Loucy (cell line): Measurements from ENCODE around the gene MMP14.

Experiments used
- CTCF ChIP-seq: fragments of 200-600 bp; sonication (generic); conservative IDR thresholded peaks from 2 replicates; pipeline ENCODE4 v1.5.1; 2014; ENCODE audit warnings: mild to moderate bottlenecking, antibody characterized with exemption, low read length
- EZH2phosphoT487 ChIP-seq: fragments of 200-600 bp; IDR thresholded peaks from 2 replicates; pipeline ENCODE4 v1.6.1; 2018; ENCODE audit warnings: antibody characterized with exemption, mild to moderate bottlenecking, moderate library complexity, borderline replicate concordance

GRCh38 chr14:22887260-22887989 lies 51.0 kb downstream of the MMP14 start:
- TF ChIP-seq CTCF = no peak
- TF ChIP-seq EZH2phosphoT487 = no peak
